ENCODE data around the gene TBC1D10B. TPM values are rescaled to one million over a fixed set of nuclear protein-coding genes. Genes with fewer than 3 reads are reported as not detected.

TBC1D10B gene
- total RNA-seq, 3 donors from 2014 or later, result 46.4 to 48.8 (median 47.5) TPM

DNA sequence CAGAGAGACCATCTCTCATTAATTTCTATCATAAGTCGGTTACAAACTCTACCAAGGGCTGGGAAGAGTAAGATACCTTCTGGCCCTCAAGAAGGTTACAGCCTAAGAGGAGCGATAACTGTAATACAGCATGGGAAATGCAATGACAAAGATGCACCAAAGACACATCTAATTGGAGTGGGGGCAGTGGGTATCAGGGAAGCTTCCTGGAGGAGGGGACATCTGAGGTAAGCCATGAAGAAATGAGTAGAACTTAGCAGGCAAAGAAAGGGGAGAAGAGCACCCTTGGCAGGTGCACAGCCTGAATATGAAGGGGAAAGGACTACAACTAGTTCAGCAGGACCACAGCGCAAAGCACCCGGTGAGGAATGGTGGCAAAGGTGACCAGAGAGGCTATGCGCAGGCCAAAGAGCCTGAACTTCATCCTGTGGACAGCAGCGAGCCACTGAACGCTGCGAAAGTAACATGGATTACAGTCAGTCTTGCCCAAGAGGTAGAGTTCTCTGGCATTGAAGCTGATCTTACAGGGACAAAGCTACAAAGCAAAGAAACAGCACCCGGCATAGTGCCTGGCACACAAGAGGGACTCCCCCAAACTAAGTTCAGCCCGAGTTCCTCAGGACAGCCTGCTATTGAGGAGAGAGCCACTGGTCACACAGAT lies 2.8 kb downstream of the TBC1D10B start:
- no peak for DNase-seq

DNA sequence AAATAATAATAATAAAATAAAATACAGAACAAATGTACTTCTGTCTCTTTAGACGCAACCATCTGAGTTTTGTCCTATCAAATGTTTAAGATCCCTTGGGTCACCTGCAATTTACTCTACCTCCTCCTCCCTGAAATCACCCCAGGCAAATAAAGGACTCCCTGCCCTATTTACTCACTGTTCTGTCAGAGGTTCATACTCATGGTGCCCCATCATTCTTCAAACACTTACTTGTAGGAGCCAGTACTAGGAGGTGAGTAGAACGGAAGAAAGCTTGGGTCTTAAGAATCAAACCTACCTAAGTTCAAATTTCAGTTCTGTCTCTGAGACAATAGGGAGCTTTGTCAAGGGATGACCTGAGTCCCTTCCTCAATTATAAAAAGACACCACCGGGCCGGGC lies 3.8 kb downstream of the TBC1D10B start:
- ATAC-seq (no peak), DNase-seq (no peak)
- H3K4me3 ChIP-seq, result no peak overlapping the region
- intact Hi-C loops (cut with DNase I, micrococcal nuclease), result no loop called here
- H3K4me1 ChIP-seq (ENCODE audit: low read depth), result peaks cover 16% of the 10 kb centered on the region
- H3K36me3 ChIP-seq (ENCODE audit: low read depth), result peaks cover 4% of the 10 kb centered on the region
- H3K9me3 ChIP-seq, result no peaks in the 10 kb centered on the region
- TF ChIP-seq, protein P1, sequence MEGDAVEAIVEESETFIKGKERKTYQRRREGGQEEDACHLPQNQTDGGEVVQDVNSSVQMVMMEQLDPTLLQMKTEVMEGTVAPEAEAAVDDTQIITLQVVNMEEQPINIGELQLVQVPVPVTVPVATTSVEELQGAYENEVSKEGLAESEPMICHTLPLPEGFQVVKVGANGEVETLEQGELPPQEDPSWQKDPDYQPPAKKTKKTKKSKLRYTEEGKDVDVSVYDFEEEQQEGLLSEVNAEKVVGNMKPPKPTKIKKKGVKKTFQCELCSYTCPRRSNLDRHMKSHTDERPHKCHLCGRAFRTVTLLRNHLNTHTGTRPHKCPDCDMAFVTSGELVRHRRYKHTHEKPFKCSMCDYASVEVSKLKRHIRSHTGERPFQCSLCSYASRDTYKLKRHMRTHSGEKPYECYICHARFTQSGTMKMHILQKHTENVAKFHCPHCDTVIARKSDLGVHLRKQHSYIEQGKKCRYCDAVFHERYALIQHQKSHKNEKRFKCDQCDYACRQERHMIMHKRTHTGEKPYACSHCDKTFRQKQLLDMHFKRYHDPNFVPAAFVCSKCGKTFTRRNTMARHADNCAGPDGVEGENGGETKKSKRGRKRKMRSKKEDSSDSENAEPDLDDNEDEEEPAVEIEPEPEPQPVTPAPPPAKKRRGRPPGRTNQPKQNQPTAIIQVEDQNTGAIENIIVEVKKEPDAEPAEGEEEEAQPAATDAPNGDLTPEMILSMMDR (IDR thresholded peaks at IDR 0.05), result no peak

More for the DNA sequence above, 2.8 kb downstream of the TBC1D10B start:
- no peak overlapping the region for H3K4me3 ChIP-seq
- intact Hi-C loops (cut with DNase I, micrococcal nuclease), result no loop called here
- TF ChIP-seq, protein P1 (IDR thresholded peaks at IDR 0.05), result no peak
- no peaks in the 10 kb centered on the region for H3K9me3 ChIP-seq
- peaks cover 4% of the 10 kb centered on the region for H3K36me3 ChIP-seq (ENCODE audit: low read depth)
- no peak for ATAC-seq
- peaks cover 16% of the 10 kb centered on the region for H3K4me1 ChIP-seq (ENCODE audit: low read depth)

DNA sequence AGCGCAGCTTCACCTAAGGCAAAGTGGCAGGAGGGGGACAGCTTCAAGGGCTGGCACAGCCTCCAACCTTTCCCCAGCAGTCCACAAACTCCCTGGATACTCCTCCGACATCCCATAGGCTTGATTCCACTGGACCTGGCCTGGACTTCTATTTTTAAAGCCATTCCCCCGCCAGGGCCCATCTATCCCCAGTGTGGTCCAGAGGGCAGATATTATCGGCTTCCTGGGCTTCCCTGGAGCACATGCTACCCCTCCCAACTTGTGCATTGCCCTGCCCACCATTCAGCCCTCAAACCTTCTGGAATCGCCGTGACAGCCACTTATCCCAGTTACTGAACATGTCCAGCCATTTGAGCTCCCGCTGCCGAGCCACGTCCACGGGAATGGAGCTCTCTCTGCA lies 5.1 kb downstream of the TBC1D10B start:
- TF ChIP-seq, protein P1 (IDR thresholded peaks at IDR 0.05), result no peak
- intact Hi-C loops (cut with DNase I, micrococcal nuclease), result no loop called here
- peaks cover 16% of the 10 kb centered on the region for H3K4me1 ChIP-seq (ENCODE audit: low read depth)
- H3K9me3 ChIP-seq, result no peaks in the 10 kb centered on the region
- ATAC-seq (no peak), DNase-seq (no peak)
- no peak overlapping the region for H3K4me3 ChIP-seq
- H3K36me3 ChIP-seq (ENCODE audit: low read depth), result peaks cover under 1% of the 10 kb centered on the region

DNA sequence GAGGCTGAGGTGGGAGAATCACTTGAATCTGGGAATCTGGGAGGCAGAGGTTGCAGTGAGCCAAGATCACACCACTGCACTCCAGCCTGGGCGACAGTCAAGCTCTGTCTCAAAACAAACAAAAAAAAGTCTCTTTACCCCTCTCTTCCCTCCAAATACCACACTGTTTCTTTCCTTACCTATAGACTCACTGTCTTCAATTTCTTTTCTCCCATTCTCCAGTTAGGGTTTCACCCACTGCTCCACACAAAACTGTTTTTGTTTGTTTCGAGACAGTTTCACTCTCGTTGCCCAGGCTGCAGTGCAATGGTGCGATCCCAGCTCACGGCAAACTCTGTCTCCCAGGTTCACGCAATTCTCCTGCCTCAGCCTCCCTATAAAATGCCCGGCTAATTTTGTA lies 9.1 kb downstream of the TBC1D10B start:
- intact Hi-C loops (cut with DNase I, micrococcal nuclease), result no loop called here
- Histone ChIP-seq H3K9me3 (no peaks in the 10 kb centered on the region), H3K4me1 (ENCODE audit: low read depth) (peaks cover 5% of the 10 kb centered on the region), H3K4me3 (no peak overlapping the region), H3K36me3 (ENCODE audit: low read depth) (no peaks in the 10 kb centered on the region)
- DNase-seq (no peak), ATAC-seq (no peak)
- TF ChIP-seq, protein P1 (IDR thresholded peaks at IDR 0.05), result no peak

DNA sequence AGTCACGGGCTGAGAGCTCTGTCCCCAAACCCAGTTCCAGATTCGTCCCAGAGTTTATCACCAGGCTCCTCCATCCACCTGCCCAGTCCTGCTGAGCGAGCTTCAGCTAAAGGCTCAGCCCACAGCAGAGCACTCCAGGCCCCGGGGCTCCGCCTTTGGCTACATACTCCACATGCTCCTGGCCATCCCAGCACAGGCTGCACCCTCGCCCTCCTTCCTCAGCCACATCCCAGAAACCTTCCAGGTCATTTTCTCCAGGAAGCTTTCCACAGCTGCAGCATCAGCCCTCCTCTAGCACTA lies 10.5 kb downstream of the TBC1D10B start:
- DNase-seq (no peak), ATAC-seq (no peak)
- Histone ChIP-seq H3K36me3 (ENCODE audit: low read depth) (no peaks in the 10 kb centered on the region), H3K9me3 (no peaks in the 10 kb centered on the region), H3K4me3 (no peak overlapping the region), H3K4me1 (ENCODE audit: low read depth) (peaks cover 6% of the 10 kb centered on the region)
- TF ChIP-seq, protein P1 (IDR thresholded peaks at IDR 0.05), result no peak
- intact Hi-C loops (cut with DNase I, micrococcal nuclease), result no loop called here

Measured in mucosa of descending colon (tissue), 3 donors.